Hepatocyte (in vitro differentiated cells): ENCODE measurements around the gene PGGT1B. TPM values are rescaled to one million over a fixed set of nuclear protein-coding genes. Genes with fewer than 3 reads are reported as not detected.

Source experiments
- DNase-seq: peaks from one replicate; pipeline ENCODE4 v3.0.0-alpha.2; 2016; ENCODE audit warnings: low spot score
- H2AFZ ChIP-seq: fragments of 200-600 bp; sonication (generic); 2 replicates; pipeline ENCODE4 v1.6.0; 2016; ENCODE audit warnings: antibody characterized with exemption, mild to moderate bottlenecking
- H3K27ac ChIP-seq: fragments of 200-600 bp; sonication (generic); 2 replicates; pipeline ENCODE4 v1.5.1; 2016; ENCODE audit warnings: mild to moderate bottlenecking
- H3K27me3 ChIP-seq: fragments of 200-600 bp; sonication (generic); 2 replicates; pipeline ENCODE4 v1.6.1; 2016
- H3K36me3 ChIP-seq: fragments of 200-600 bp; sonication (generic); replicated peaks from 2 replicates; pipeline ENCODE4 v1.5.1; 2016; ENCODE audit warnings: low read depth; ENCODE audit not compliant: insufficient read depth
- H3K4me1 ChIP-seq: fragments of 200-600 bp; sonication (generic); 2 replicates; pipeline ENCODE4 v1.5.1; 2016; ENCODE audit warnings: mild to moderate bottlenecking, moderate library complexity; ENCODE audit not compliant: insufficient read depth
- H3K4me2 ChIP-seq: fragments of 200-600 bp; sonication (generic); 2 replicates; pipeline ENCODE4 v1.6.0; 2016
- H3K4me3 ChIP-seq: fragments of 200-600 bp; sonication (generic); 2 replicates; pipeline ENCODE4 v1.5.1; 2016; ENCODE audit warnings: mild to moderate bottlenecking
- H3K79me2 ChIP-seq: fragments of 200-600 bp; sonication (generic); 2 replicates; pipeline ENCODE4 v1.6.0; 2017; ENCODE audit warnings: mild to moderate bottlenecking
- H3K9me2 ChIP-seq: fragments of 200-600 bp; sonication (generic); replicated peaks from 2 replicates; pipeline ENCODE4 v1.6.0; 2017; ENCODE audit warnings: mild to moderate bottlenecking; ENCODE audit not compliant: insufficient read depth
- H3K9me3 ChIP-seq: fragments of 200-600 bp; sonication (generic); 2 replicates; pipeline ENCODE4 v1.5.1; 2016; ENCODE audit warnings: low read depth, mild to moderate bottlenecking
- H4K20me1 ChIP-seq: fragments of 200-600 bp; sonication (generic); 2 replicates; pipeline ENCODE4 v1.6.0; 2016; ENCODE audit warnings: mild to moderate bottlenecking; ENCODE audit not compliant: insufficient read depth, poor library complexity, severe bottlenecking
- CTCF ChIP-seq: fragments of 200-600 bp; sonication (generic); IDR thresholded peaks from 2 replicates; pipeline ENCODE4 v1.5.1; 2016; ENCODE audit warnings: antibody characterized with exemption, mild to moderate bottlenecking; ENCODE audit not compliant: poor library complexity
- EZH2 ChIP-seq: fragments of 200-600 bp; sonication (generic); IDR thresholded peaks from 2 replicates; pipeline ENCODE4 v1.6.1; 2016; ENCODE audit warnings: antibody characterized with exemption, mild to moderate bottlenecking, borderline replicate concordance
- EZH2phosphoT487 ChIP-seq: fragments of 200-600 bp; sonication (generic); IDR thresholded peaks from one replicate; pipeline ENCODE4 v1.6.1; 2018; ENCODE audit warnings: antibody characterized with exemption, mild to moderate bottlenecking, low read depth, moderate library complexity; ENCODE audit not compliant: unreplicated experiment, severe bottlenecking
- WGBS: methylation state at CpG from one replicate; pipeline ENCODE4 v1.1.6; 2016; ENCODE audit warnings: low lambda C conversion rate; ENCODE audit errors: missing lambda C conversion rate; 5-methylcytosine and 5-hydroxymethylcytosine counted together
- polyA plus RNA-seq: library from polyadenylated mRNA; unstranded; fragments of >200 nt; fragmentation: Nextera tagmentation; extraction: Ambion mirVana; gene quantifications from 2 replicates; pipeline ENCODE4 v1.2.1, GENCODE V29; 2016
- total RNA-seq: library from RNA; depleted of rRNA; stranded (reverse); fragments of >200 nt; gene quantifications from 2 replicates; pipeline ENCODE4 v1.2.3, GENCODE V29; 2014

The PGGT1B gene
- 14.1 and 16.8 TPM in 2 replicates for total RNA-seq
- 4.3 and 5.8 TPM in 2 replicates for polyA plus RNA-seq

DNA sequence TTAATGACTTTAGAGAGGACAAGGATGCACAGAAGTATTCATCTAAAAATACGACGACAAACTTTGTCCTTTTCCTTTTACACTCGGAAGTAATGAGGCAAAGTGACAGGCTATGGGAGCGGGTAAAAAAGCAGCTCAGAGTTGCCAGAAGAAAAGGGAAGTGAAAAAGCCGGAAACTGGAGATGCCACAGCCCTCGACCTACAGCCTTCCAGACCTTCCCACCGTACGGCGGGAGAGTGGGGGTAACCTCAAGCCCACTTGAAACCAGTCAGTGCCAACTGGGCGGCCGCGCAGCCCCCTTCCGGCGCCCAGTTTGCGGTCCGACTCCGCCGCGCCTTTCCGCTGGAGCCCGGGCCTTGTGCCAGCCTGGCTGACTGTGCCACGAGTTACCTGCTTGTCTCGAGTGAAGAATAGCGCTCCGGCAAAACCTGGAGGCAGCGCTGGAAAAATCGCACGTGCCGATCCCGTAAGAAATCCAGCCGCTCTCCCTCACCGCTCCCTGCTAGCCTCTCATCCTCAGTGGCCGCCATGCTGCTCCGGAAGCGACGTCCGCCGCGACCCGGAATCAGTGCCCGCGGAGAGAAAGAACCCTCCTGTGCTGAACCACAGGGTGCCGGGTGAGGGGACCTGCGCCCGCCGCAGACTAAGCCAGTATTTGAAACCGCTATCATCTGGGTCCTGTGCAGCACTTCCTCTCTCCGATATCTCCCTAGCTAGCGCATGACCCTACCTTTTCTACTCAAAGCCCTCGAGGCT is at the start of gene PGGT1B:
PGGT1B (minus strand) TSS at position 557 of the 757 bp plus-strand sequence; CDS start at position 531, 26 bp downstream.
- peaks cover 47% of the 10 kb centered on the region for H3K79me2 ChIP-seq
- H2AFZ ChIP-seq = peak within 1 kb of the TSS; percentile 100
- no peaks in the 10 kb centered on the region for H3K4me1 ChIP-seq

GRCh38 chr5:115309751-115310370 is 47.2 kb upstream of the PGGT1B start:
- Histone ChIP-seq H3K79me2 (no peaks in the 10 kb centered on the region), H3K27ac (no peak overlapping the region), H3K4me3 (no peak overlapping the region), H3K36me3 (no peaks in the 10 kb centered on the region), H3K27me3 (no peaks in the 10 kb centered on the region), H3K9me3 (no peaks in the 10 kb centered on the region), H3K4me2 (no peak overlapping the region), H4K20me1 (no peaks in the 10 kb centered on the region), H3K4me1 (no peaks in the 10 kb centered on the region), H3K9me2 (no peaks in the 10 kb centered on the region), H2AFZ (no peak overlapping the region)
- peak; percentile 40 for DNase-seq
- 13% methylated on average over 1 of the region's 1 CpG for WGBS
- TF ChIP-seq CTCF (peak; percentile 67), EZH2 (no peak)

More for the DNA sequence above, at the start of gene PGGT1B:
- DNase-seq = peak; percentile 78
- Histone ChIP-seq H3K4me3 (peak within 1 kb of the TSS; percentile 92), H3K9me3 (no peaks in the 10 kb centered on the region), H3K36me3 (no peaks in the 10 kb centered on the region), H3K9me2 (no peaks in the 10 kb centered on the region), H3K27me3 (no peaks in the 10 kb centered on the region), H3K27ac (peak within 1 kb of the TSS; percentile 94), H3K4me2 (peak within 1 kb of the TSS; percentile 91), H4K20me1 (peaks cover 6% of the 10 kb centered on the region)
- TF ChIP-seq CTCF = peak; percentile 1
- peak; percentile 48 for TF ChIP-seq EZH2
- TF ChIP-seq EZH2phosphoT487 = no peak
- WGBS = under 1% methylated on average over 50 of the region's 50 CpGs

DNA sequence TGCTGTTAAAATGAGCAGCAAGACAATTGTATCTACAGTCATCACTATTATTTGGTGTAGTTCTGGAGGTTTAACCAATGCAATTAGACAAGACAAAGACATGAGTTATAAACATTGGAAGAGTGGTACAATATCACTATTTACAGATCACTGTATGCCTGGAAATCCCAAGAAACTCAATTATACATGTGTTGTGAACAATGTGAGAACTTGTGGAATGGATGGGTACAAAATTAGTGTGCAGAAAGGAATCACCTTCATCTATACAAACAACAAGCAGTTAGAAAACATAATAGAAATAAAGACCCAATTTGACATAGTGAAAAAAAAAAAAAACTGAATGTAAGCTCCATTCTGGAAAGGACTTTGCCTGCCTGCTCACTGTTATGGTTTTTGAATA is 46.1 kb upstream of the PGGT1B start:
- Histone ChIP-seq H3K79me2 (no peaks in the 10 kb centered on the region), H3K36me3 (no peaks in the 10 kb centered on the region), H3K4me2 (no peak overlapping the region), H4K20me1 (no peaks in the 10 kb centered on the region), H3K9me3 (no peaks in the 10 kb centered on the region), H3K4me3 (no peak overlapping the region), H2AFZ (no peak overlapping the region), H3K9me2 (no peaks in the 10 kb centered on the region), H3K27me3 (no peaks in the 10 kb centered on the region), H3K27ac (no peak overlapping the region), H3K4me1 (no peaks in the 10 kb centered on the region)
- TF ChIP-seq EZH2 (no peak), EZH2phosphoT487 (no peak), CTCF (no peak)
- DNase-seq = no peak
